ENCODE measurements around the gene SLC2A10. TPM values are rescaled to one million over a fixed set of nuclear protein-coding genes. Genes with fewer than 3 reads are reported as not detected.
A peak's percentile ranks its signal among the peaks of the same experiment; 100 is the strongest.

The SLC2A10 gene
- total RNA-seq, 1 experiment from 2014 or later, result 3.9 TPM

GRCh38 chr20:46703435-46703834 is 6.0 kb upstream of the SLC2A10 start:
- no peak for DNase-seq (ENCODE audit: low spot score)

DNA sequence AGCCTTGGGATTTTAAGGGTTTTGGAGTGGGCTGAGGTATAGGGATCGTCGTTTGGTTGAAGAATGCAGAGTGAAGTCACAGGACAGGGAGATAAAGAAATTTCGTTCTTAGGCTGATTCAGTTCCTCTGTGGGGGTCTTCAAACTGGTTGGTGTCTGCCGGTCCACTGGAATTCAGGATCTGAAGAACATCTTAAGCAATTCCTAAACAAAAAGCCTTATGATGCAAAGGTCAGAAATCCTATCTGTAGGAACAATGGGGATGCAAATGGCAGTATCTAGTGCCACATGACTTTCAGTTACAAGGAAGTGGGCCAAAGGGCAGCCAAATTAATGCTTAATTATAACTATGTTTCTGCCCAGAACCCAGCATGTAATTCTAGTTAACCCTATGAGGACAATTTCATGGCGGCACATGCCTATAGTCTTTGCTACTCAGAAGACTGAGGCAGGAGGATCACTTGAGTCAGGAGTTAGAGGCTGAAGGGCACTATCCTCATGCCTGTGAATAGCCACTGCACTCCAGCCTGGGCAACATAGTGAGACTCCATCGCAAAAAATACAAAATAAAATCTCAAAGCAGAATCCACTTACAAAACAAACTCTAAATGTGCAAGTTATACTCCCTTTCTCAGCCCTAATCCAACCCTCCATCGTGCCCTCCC is 4.6 kb upstream of the SLC2A10 start:
- DNase-seq (ENCODE audit: low spot score), result no peak

DNA sequence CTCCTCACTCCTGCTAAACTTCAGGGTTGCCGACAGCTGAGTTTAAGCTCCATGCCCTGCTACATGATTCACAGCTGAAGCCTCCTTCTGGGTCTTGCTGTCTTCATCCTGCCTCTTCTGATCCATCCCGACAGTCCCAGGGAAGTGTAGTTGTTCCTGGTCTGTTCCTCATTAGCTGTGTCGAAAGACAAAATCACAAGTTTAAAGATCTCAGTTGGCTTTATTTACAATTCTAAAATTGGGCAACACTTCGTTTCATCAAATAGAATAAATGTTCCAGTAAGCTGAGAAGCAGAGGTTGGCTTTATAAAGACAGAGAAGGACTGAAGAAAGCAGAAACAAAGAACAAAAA is 4.1 kb upstream of the SLC2A10 start:
- no peak for DNase-seq (ENCODE audit: low spot score)

- no peak for DNase-seq (ENCODE audit: low spot score)
Measured at GRCh38 chr20:46706242-46706641, 3.2 kb upstream of the SLC2A10 start.

DNA sequence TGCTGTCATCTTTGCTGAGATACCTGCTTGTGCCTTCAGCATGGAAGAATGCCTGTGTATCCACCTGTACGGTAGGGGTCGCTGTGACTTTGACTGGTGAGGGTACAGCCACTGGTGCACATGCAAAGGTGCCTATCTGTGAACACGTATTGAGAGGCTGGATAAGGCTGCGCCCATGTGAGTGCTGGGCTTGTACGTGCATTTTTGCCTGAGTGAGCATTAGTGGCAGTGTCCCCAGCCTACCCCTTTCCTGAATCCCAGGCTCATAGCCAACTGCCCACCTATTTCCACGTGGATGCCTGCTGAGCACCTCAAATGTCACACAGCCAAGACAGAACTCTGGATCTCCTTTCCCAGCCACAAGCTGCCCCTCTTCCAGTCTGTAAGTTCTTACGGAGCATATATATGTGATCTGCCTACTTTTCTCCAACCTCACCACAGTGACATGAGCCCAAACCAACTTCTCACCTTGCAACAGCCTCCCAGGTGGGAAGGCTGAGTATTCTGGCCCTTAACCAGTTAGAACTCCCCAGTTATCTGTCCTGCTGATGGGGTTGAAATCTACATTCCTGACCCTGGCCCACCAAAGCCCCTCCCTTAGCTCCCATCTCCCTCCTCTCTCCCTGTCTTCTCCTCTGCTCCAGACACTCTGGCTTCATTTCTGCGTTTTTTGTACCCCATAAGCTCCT is 1.1 kb upstream of the SLC2A10 start:
- DNase-seq (ENCODE audit: low spot score), result no peak

GRCh38 chr20:46709055-46709458 is 392 bp upstream of the SLC2A10 start:
- no peak for DNase-seq (ENCODE audit: low spot score)

DNA sequence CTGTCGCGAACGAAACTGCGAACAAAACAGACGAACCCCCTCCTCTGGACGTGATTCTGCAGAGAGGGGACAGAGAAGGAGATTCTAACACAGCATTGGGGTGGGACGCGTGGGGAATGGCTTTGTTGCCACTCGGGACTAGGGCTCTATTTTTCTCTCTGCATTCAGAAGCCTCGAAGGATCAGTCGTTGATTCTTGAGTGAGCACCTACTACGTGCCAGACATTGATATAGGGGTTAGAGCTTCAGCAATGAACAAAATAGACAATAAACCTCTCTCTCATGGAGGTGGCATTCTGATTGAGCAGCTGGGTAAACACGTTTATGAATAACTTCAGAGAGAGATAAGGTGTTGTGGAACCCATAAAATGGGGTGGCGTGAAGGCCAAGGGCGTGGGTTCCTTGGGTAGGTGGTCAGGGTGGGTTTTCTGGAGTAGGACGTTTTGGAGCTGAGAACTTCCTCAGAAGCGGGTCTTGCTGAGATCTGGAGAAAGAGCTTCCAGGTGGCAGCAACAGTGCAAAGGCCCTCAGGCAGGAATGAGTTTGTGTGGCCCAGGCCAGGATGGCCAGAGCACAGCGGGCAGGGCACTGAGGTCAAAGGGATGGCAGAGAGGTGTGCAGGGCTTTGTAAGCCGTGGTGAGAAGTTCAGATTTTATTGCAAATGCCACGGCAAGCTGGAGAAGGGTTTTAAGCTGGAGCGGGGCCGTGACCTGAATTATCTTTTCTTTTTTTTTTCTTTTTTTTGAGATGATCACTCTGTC is 884 bp downstream of the SLC2A10 start:
- DNase-seq (ENCODE audit: low spot score), result no peak

DNA sequence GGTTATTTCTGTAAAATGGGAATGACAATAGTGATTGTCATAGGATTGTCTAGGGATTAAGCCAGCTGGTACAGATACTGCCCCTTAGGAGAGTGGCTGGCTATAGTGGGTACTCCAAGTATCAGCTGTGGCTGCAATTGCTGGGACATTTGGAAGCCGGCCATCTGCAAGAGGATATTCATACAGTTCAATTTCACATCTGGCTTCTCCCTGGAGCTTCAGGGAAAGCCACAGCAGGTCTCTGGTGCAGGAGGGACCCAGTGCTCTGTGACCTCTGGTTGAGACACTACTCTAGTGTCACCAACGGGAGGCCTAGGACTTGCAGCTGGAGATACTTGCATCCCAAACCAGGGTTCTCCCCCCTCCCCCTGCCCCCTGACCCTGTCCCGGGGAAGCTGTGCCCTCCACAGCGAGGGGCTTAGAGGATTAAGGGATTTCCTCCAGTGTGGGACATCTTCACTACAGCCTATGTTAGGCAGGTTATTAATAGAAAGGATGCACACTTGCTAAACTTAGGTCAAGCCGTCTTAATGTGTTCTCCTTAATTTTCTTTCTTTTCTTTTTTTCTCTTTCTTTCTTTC is 2.7 kb downstream of the SLC2A10 start:
- DNase-seq (ENCODE audit: low spot score), result no peak

DNA sequence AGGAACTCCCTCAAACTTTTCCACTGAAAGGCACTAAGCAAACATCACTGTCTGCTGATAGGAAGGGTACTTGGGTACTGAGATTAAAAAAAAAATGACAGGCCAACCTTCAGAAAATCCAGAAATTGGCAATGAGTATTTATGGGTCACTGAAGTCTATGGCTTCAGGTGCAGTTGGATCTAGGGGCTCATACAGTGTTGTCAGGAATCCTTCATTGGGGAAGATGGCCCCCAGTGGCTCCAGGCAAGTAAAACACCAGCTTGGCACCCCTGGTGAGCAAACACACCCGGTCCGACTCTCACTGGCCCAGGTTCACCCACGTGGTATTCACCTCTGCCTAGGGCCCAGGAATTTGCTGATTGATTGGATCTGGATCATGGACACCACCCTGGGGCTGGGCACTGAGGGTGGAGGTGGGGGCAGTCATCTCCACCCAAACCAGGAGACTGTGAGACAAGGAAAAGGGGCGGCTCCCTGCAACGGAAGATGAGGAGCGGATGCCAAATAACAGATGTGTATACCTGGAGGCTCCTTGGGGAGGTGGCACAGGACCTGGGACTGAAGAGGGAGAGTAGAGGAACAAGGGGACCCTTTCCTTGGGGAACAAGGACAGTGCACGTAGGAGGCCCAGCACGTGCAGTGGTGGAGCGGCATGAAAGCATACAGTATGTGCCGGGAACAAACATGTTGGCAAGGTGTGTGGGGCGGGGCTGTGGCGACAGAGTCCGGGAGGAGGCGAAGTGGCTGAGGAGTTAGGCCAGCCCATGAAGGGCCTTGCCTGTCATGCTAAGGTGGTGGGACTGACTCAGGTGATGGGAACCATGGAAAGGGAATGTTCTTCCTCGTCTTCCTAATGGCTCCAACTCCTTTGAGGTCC is 4.7 kb downstream of the SLC2A10 start:
- DNase-seq (ENCODE audit: low spot score), result no peak

DNA sequence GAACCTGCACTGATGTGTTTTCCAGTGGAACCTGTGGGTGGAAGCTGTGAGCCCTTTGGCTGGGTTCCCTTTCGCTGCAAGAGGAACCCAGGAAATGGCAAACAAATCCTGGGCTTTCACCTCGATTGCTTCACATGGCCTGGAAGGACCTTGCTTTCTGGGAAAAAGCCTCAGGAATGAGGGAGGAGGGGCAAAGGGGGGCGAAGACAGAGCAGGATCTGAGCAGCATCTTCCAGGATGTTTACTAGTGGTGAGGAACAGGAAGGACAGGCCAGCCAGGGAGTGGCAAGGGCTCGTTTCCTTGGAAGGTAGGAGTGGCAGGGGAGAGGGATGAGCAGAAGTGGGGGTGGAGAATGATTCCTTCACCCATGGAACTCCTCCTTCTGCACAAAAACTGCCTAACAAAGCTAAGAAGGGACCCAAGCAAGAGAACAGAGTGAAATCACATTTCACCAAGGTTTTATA is 5.9 kb downstream of the SLC2A10 start:
- DNase-seq (ENCODE audit: low spot score), result peak; percentile 83

- DNase-seq (ENCODE audit: low spot score), result no peak
Measured at GRCh38 chr20:46717818-46718541, 8.5 kb downstream of the SLC2A10 start.

- DNase-seq (ENCODE audit: low spot score), result no peak
Measured at GRCh38 chr20:46720019-46720418, 10.6 kb downstream of the SLC2A10 start.

GRCh38 chr20:46720776-46721425 is 11.5 kb downstream of the SLC2A10 start:
- no peak for DNase-seq (ENCODE audit: low spot score)

DNA sequence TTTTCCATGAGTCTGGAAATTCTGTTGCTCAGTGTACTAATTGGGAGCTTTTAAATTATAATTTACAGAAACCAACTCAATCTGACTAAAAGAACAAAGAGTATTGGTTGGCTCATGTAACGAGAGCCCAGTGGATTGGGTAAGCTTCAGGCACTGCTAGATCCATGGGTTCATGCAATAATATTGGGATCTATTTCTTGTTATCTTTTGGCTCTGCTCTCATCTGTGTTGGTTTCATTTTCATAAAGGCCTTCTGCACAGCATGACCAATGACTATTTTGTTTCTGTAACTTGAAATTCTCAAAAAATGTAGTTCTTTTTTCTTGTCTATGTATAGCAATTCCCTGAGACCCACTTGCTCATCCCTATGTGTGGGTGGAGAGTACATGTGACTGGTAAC is 12.0 kb downstream of the SLC2A10 start:
- DNase-seq (ENCODE audit: low spot score), result no peak

DNA sequence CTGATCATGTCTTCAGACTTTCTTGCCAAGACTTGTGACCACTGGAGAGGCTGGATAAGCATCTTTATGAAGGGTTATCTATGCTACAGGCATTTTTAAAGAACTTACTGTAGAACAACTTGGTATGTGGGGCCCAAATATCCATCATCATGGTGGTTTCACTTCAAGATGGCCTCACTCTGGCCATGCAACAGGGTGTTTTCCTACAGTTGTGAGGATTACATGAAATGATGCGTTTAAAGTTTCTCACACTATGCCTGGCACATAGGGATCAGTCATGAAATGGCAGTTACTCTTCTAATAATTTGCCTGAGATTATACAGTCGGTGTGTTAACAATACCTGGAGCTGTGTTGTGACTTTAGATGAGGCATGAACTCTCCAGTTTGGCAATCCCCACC is 13.0 kb downstream of the SLC2A10 start:
- no peak for DNase-seq (ENCODE audit: low spot score)

DNA sequence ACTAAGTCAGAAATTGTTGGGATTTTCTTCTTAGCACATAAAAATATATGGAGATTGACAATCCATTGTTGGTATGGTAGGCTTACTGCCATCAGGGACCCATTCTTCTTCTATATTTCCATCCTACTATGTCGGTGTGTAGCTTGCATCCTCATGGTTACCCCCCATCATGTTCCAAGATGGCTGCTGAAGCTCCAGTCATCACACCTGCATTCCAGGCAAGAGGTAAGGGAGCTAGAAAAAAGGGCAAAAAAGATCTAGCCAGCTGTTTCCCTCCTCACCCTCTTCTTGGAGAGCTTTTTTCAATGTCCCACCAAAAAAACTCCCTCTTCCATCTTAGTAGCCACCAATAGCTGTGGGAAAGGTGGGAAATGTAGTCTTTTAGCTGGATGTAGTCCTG is 13.6 kb downstream of the SLC2A10 start:
- DNase-seq (ENCODE audit: low spot score), result no peak

DNA sequence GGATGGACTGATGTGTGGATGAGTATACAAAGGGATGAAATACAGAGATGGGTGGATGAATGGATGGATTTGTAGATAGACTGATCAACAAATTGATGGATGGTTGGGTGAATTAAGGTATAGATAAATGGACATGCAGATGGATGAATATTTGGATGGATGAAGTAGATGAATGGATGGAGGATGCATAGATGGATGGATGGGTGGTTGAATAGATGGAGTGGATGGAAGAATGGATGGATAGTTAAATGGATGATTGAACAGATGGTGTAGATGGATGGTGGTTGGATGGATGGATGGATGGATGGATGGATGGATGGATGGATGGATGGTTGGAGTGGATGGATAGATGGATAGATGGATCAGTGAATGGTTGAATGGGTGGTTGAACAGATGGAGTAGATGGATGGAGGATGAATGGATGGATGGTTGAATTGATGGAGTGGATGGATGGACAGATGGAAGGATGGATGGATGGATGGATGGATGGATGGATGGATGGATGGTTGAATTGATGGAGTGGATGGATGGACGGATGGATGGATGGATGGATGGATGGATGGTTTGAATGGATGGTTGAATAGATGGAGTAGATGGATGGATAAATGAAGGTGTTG is 15.0 kb downstream of the SLC2A10 start:
- DNase-seq (ENCODE audit: low spot score), result no peak

- DNase-seq (ENCODE audit: low spot score), result no peak
Measured at GRCh38 chr20:46725186-46726165, 16.0 kb downstream of the SLC2A10 start.

- DNase-seq (ENCODE audit: low spot score), result no peak
Measured at GRCh38 chr20:46731770-46732169, 22.3 kb downstream of the SLC2A10 start.

Data from H4 (cell line).